HEK293T (cell line): ENCODE measurements around the gene AKR7A2.
"Not testable (repeated sequence)": the region's sequence is repeated elsewhere in the genome, so short reads cannot be mapped to it uniquely, and the experiment has no call there.

Experiments used
- CTCF ChIA-PET: fragments of 350-600 bp; formaldehyde crosslinking; extraction: SDS; loops from one replicate; lab custom pipeline; 2021; ENCODE audit warnings: antibody characterized with exemption, inconsistent platforms; lab: Yijun Ruan, JAX
- POLR2A ChIA-PET: fragments of 350-600 bp; formaldehyde crosslinking; extraction: SDS; loops from one replicate; lab custom pipeline; 2020; ENCODE audit warnings: antibody characterized with exemption, inconsistent platforms; lab: Yijun Ruan, JAX
- DNase-seq: peaks from one replicate; pipeline ENCODE4 v3.0.0; 2012; ENCODE audit warnings: mixed read lengths; ENCODE audit errors: extremely low spot score
- ARNT ChIP-seq: fragments of 450-650 bp; IDR thresholded peaks from 2 replicates; pipeline ENCODE4 v1.6.1; 2017; ENCODE audit warnings: mild to moderate bottlenecking
- BHLHE40 ChIP-seq: fragments of 450-650 bp; IDR thresholded peaks from 2 replicates; pipeline ENCODE4 v1.6.1; 2016; ENCODE audit warnings: mild to moderate bottlenecking, moderate library complexity, borderline replicate concordance
- CTBP1 ChIP-seq: fragments of 450-650 bp; IDR thresholded peaks from 2 replicates; pipeline ENCODE4 v1.6.1; 2016; ENCODE audit warnings: borderline replicate concordance
- ELF4 ChIP-seq: fragments of 450-650 bp; IDR thresholded peaks from 2 replicates; pipeline ENCODE4 v1.6.1; 2017; ENCODE audit warnings: antibody characterized with exemption
- FOXA1 ChIP-seq: fragments of 450-650 bp; IDR thresholded peaks from 2 replicates; pipeline ENCODE4 v1.6.1; 2016; ENCODE audit warnings: mild to moderate bottlenecking
- FOXK2 ChIP-seq: fragments of 450-650 bp; IDR thresholded peaks from 2 replicates; pipeline ENCODE4 v1.6.1; 2016; ENCODE audit warnings: mild to moderate bottlenecking
- FOXM1 ChIP-seq: fragments of 450-650 bp; IDR thresholded peaks from 2 replicates; pipeline ENCODE4 v1.6.1; 2017; ENCODE audit warnings: mild to moderate bottlenecking, borderline replicate concordance
- HDGF ChIP-seq: fragments of 450-650 bp; IDR thresholded peaks from 2 replicates; pipeline ENCODE4 v1.6.1; 2017; ENCODE audit warnings: antibody characterized with exemption, borderline replicate concordance
- L3MBTL2 ChIP-seq: fragments of 450-650 bp; conservative IDR thresholded peaks from 2 replicates; pipeline ENCODE4 v1.6.1; 2016; ENCODE audit warnings: mild to moderate bottlenecking
- LEF1 ChIP-seq: fragments of 450-650 bp; IDR thresholded peaks from 2 replicates; pipeline ENCODE4 v1.6.1; 2017; ENCODE audit warnings: mild to moderate bottlenecking, borderline replicate concordance
- NFRKB ChIP-seq: fragments of 450-650 bp; IDR thresholded peaks from 2 replicates; pipeline ENCODE4 v1.6.1; 2016; ENCODE audit warnings: mild to moderate bottlenecking, moderate library complexity
- SP1 ChIP-seq: fragments of 450-650 bp; IDR thresholded peaks from 2 replicates; pipeline ENCODE4 v1.6.1; 2017
- SUZ12 ChIP-seq: fragments of 450-650 bp; IDR thresholded peaks from 2 replicates; pipeline ENCODE4 v1.6.1; 2016; ENCODE audit warnings: mild to moderate bottlenecking
- TARDBP ChIP-seq: fragments of 450-650 bp; IDR thresholded peaks from 2 replicates; pipeline ENCODE4 v1.6.1; 2016
- ZNF384 ChIP-seq: fragments of 450-650 bp; IDR thresholded peaks from 2 replicates; pipeline ENCODE4 v1.6.1; 2016
- TF ChIP-seq, protein P1 (sequence below): fragments of 450-650 bp; IDR thresholded peaks from 2 replicates; pipeline ENCODE4 v1.6.1; 2016

Gene AKR7A2

DNA sequence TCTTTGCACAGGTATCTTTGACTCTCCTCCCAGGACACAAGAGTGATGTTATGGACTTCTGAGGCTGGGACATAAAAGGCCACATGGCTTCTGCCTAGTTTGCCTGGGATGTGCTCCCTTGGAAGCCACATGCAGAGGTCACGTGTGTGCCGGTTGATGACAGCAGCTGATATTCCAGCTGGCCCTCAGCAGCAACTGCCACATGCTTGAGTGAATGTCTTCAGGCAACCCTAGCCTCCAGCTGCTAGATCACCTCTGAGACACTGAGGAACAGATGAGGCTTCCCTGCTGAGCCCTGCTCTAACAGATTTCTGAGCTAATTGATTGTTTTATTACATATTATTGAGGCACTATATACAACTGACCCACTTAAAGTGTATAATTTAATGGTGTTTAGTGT is 11.7 kb downstream of the AKR7A2 start:
- no peak for DNase-seq
- POLR2A ChIA-PET: interaction anchor here (3.4 kb wide), 1 partner anchor 12 kb away, joined by 12 read pairs; the partner anchor contains the start of genes AKR7A2 and SLC66A1
- TF ChIP-seq L3MBTL2 (no peak), ARNT (no peak), BHLHE40 (no peak), HDGF (no peak), NFRKB (no peak), SUZ12 (no peak), FOXK2 (no peak), ELF4 (no peak), ZNF384 (no peak), FOXM1 (no peak), LEF1 (no peak)
- CTCF ChIA-PET: no interaction called here

DNA sequence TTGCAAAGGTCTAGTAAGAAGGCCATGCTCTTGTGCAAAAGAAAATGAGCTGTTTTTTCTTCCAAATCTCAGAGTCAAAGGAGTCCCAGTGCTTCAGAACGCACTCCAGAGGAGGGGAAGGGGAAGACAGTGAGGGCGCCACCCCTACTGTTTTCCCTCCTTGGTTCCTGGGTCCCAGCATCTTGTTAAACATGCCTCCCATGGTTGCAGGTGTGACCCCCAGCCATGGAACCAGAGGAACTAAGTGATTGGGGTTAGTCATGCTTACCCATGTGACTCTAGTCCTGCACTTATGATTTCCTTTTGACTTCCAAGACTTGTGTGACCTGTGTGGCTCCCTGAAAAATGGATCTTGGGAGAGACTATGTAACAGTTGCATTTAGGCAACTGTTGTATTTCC is 17.3 kb downstream of the AKR7A2 start:
- ChIA-PET POLR2A (no interaction called here), CTCF (no interaction called here)
- DNase-seq: no peak
- TF ChIP-seq ELF4 (no peak), FOXA1 (no peak), CTBP1 (no peak), FOXK2 (no peak), SUZ12 (no peak), FOXM1 (no peak), TARDBP (no peak), NFRKB (no peak), ARNT (no peak), ZNF384 (no peak), L3MBTL2 (no peak), BHLHE40 (no peak), LEF1 (no peak), SP1 (no peak), HDGF (no peak)
- TF ChIP-seq, protein P1, sequence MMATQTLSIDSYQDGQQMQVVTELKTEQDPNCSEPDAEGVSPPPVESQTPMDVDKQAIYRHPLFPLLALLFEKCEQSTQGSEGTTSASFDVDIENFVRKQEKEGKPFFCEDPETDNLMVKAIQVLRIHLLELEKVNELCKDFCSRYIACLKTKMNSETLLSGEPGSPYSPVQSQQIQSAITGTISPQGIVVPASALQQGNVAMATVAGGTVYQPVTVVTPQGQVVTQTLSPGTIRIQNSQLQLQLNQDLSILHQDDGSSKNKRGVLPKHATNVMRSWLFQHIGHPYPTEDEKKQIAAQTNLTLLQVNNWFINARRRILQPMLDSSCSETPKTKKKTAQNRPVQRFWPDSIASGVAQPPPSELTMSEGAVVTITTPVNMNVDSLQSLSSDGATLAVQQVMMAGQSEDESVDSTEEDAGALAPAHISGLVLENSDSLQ: no peak

DNA sequence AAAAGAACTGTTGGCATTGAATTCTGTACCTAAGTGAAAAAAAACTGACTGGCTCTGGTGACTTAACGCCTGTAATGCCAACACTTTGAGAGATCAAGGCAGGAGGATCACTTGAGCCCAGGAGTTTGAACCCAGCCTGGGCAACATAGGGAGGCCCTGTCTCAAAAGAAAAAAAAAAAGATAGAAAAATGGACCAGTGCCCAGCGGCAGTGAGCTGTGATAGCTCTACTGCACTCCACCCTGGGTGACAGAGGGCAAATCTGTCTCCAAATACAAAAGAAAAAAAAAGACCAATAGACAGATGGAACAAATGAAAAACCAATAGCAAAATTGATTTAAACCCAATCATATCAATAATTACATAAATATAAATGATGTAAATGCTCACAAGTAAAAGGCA is 22.7 kb downstream of the AKR7A2 start:
- TF ChIP-seq TARDBP (no peak), NFRKB (no peak), ELF4 (no peak), FOXA1 (no peak), SP1 (no peak), CTBP1 (no peak), HDGF (no peak)
- CTCF ChIA-PET: no interaction called here
- POLR2A ChIA-PET: no interaction called here
- no peak for DNase-seq

DNA sequence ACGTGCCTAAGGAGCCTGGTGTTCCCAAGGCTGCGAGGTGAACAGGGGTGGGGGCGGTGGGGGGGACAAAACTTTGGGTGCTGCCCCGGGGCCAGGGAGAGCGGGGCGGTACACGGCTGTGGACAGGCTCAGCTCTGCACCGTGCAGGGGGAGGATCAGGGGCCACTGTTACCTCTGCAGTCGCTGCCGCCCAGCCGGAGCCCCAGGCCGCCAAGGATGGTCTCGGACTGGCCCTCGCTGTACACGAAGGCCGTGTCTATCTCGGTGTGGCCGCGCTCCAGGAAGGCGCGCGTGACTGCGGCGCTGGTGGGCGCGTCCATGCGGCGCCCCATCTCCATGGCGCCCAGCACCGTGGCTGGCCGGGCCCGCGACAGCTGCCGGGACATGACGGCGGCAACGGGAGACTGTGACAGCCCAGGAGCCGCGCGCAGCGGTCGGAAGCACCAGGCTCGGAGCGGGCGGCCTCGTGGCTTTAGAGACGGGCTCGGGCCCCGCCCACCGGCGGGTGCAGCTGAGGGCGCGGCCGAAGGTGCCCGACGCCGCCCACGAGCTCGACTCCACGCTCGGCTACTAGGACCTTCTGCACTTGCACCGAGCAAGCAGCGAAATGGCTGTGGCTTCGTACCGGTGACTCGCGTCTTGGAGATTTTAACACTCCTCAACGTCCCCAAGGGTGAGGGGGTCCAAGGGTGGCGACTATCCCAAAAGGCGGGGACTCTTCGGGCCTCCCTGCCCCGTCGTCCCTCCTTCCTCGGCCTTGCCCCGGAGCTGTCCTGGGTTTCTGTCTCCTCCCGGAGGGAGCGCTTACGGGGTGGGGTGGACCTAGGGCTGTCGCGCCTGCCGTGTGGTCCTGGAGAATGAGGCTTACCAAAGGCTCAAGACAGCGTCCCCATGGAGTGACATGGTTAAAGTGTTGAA is 23.4 kb downstream of the AKR7A2 start, which contains the start of gene AKR7A3:
Gene AKR7A3 (minus strand): TSS at position 447 of the 918 bp plus-strand sequence. CDS start 61 bp downstream, at position 386.
- CTCF ChIA-PET, DNase-seq, POLR2A ChIA-PET: not testable (repeated sequence)

DNA sequence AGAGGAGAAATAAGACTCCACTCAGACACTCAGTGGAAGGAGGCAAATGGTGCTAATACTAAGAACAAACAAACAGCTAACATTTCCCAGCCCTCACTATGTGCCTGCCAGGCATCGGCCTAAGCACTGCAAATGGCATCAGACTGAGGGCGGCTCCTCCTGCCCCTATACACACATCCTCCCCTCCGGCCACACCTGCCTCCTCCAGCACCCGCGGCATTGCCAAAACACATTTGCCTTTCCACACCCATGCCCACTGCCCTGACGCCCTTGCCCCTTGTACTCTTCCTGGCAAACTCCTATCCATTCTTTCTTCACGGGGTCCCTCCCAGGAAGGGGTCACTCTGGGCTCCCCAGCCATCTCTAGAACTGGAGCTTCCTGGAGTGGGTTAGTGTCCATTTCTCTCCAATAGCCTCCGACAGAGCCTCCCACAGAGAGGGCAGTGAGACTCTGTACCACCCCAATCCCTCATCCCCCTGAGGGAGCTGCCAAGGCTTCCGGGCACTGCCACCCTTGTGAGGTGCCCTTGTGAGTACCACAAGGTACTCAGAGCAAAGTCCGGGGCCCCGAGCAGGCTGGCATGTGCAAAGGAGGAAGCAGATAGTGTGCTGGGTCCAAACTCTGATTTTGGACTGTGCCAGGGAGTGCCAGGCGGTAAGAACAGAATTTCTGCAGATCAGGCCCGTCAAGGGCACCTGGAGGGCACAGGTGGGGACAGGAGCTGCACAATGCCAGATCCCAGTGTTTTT is 24.3 kb downstream of the AKR7A2 start:
- no peak for TF ChIP-seq SP1
- no peak for TF ChIP-seq HDGF
- TF ChIP-seq FOXM1: no peak
- TF ChIP-seq LEF1: no peak
- TF ChIP-seq TARDBP: no peak
- ChIA-PET POLR2A (no interaction called here), CTCF (no interaction called here)
- DNase-seq: no peak

DNA sequence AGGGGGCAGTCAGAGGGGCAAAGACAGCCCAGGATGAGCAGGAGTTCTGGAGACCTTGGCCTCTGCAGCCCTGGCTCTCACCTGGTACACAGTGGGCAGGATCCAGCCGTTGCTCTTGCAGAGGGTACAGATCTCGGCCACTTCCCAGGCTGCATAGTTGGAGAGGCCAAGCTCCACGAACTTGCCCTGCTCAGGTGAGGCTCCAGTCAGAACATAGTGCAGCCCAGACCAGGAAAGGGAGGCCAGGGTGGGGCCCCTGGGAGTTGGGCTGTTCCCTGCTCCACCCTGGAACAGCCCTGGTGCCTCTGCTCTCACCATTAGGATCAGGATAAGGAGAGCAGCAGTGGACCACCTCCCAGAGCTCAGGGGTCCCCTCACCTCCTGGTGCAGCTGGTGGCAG is 26.1 kb downstream of the AKR7A2 start:
- CTCF ChIA-PET, POLR2A ChIA-PET: not testable (repeated sequence)

DNA sequence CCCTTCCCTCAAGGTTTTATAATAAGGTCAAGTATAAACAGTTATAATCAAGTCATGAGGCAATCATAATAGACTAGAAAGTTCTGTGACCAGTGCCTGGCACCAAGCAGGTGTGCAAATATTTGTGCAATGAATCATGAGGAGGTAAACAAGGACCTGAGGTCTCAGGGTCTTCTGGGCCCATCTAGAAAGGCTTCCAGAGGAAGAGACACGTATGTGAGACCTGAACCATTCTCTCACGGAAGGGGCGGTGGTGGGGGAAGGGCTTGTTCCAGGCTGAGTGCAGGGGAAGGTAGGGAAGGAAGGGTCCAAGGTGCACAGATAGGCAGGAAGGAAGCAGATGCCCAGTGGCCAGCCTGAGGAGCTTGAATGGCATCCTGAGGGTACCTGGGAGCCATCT is 26.6 kb downstream of the AKR7A2 start:
- POLR2A ChIA-PET, DNase-seq, CTCF ChIA-PET: not testable (repeated sequence)

More for the DNA sequence above, 26.1 kb downstream of the AKR7A2 start:
- DNase-seq: not testable (repeated sequence)

DNA sequence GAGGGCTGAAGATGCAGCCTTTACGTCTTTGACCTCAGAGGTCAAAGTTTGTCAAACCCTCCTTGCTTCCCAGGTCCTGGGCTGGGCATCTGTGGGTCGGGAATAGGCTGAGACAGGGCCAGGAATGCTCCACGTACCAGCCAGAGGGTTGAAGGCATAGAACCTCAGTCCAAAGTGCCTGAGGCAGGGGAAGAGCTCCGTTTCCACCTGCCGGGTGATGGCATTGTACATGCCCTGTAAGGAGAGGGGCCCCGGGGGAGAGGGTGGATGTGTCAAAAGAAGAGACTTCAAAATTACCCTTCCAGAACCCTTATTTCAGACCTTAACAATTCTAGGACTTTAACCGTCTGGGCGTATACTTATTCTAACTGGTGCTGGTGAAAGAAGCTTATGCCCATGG is 27.1 kb downstream of the AKR7A2 start:
- no peak for DNase-seq
- POLR2A ChIA-PET: no interaction called here
- TF ChIP-seq ZNF384 (no peak), SUZ12 (no peak), ELF4 (no peak), BHLHE40 (no peak), FOXA1 (no peak), NFRKB (no peak), HDGF (no peak)
- TF ChIP-seq, protein P1: no peak
- CTCF ChIA-PET: no interaction called here
